NCI-H1048 (cell line): ENCODE results near the gene APBB1IP.
"Not testable (repeated sequence)": the region's sequence is repeated elsewhere in the genome, so short reads cannot be mapped to it uniquely, and the experiment has no call there.

Experiments
- DNase-seq: peaks from one replicate; lab custom pipeline; 2025; lab: John Stamatoyannopoulos, UW

Gene APBB1IP, protein sequence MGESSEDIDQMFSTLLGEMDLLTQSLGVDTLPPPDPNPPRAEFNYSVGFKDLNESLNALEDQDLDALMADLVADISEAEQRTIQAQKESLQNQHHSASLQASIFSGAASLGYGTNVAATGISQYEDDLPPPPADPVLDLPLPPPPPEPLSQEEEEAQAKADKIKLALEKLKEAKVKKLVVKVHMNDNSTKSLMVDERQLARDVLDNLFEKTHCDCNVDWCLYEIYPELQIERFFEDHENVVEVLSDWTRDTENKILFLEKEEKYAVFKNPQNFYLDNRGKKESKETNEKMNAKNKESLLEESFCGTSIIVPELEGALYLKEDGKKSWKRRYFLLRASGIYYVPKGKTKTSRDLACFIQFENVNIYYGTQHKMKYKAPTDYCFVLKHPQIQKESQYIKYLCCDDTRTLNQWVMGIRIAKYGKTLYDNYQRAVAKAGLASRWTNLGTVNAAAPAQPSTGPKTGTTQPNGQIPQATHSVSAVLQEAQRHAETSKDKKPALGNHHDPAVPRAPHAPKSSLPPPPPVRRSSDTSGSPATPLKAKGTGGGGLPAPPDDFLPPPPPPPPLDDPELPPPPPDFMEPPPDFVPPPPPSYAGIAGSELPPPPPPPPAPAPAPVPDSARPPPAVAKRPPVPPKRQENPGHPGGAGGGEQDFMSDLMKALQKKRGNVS

GRCh38 chr10:26437637-26438461, at the start of gene APBB1IP:
Gene APBB1IP (plus strand): TSS chr10:26438341. CDS start chr10:26492327, 53,986 bp downstream.
- no peak for DNase-seq

DNA sequence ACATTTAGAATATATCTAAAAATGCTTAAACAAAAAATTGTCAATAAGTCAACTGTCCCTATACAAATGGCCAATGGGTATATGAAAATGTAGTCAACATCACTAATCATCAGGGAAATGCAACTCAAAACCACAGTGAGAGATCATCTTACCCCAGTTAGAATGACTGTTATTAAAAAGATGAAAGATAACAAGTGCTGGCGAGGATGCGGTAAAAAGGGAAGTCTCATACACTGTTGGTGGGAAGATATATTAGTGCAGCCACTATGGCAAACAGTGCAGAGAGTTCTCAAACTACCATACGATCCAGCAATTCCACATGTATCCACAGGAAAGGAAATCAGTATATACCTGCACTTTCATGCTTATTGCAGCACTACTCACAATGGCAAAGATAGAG, 48.6 kb upstream of the APBB1IP start:
- DNase-seq, result no peak

GRCh38 chr10:26391701-26392695, 46.1 kb upstream of the APBB1IP start:
- DNase-seq, result no peak

GRCh38 chr10:26398353-26398752, 39.8 kb upstream of the APBB1IP start:
- not testable (repeated sequence) for DNase-seq

- DNase-seq, result no peak
Measured at GRCh38 chr10:26407406-26407969, 30.7 kb upstream of the APBB1IP start.

GRCh38 chr10:26408858-26409494, 29.2 kb upstream of the APBB1IP start:
- DNase-seq, result no peak

DNA sequence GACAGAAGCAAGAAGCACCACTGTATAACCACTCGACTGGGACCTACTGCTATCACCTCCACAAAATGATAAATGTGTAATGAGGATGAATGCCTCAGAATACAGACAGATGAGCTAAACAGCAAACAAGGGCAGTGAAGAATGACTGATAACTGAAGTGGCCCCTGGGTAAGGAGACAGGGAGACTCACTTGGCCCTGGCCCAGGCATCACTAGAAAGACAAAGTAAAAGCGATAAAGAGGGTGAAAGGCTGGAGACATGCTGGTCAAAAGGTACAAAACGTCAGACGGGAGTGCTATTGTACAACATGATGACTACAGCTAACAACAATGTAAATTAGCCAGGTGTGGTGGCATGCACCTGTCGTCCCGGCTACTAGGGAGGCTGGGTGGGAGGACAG, 27.8 kb upstream of the APBB1IP start:
- no peak for DNase-seq

- DNase-seq, result no peak
Measured at GRCh38 chr10:26412932-26413331, 25.2 kb upstream of the APBB1IP start.

GRCh38 chr10:26413375-26413774, 24.8 kb upstream of the APBB1IP start:
- DNase-seq, result no peak

DNA sequence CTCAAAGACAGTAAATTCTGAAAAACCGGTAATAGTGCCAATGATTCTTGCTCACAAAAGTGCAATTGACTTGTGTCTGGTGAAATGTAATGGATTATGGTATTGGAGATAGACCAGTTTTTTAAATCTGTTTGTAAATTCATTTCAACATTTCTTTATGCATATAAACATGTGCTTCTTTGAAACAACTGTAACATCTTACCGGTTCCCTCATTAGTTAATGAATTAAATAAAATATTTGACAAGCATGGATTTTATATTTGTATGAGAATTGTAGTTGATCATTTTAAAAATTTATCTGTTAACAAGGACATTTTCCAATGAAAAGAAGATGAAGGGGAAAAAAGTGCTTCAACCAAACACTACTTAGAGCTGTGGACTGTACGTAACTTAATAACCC, 21.0 kb upstream of the APBB1IP start:
- DNase-seq, result no peak

DNA sequence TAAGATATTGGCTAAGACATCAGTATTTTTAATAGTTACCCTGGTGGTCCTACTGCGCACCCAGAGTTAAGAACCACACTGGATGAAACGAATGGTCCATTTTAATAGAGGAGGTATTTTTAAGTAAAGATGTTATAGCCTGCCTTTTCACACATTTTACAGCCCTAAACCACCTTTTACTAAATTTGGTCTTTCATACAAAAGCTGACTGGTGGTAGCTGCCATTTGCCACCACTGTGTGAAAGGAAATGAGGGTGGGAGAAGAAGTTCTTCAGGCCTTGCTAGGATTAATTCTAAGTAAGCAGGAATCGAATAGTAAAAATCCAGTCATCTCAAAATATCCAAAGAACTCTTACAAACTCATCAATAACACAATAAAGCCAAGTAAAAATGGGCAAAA, 15.2 kb upstream of the APBB1IP start:
- DNase-seq, result no peak

- no peak for DNase-seq
Measured at GRCh38 chr10:26423722-26424121, 14.4 kb upstream of the APBB1IP start.

- DNase-seq, result no peak
Measured at GRCh38 chr10:26430641-26431163, 7.4 kb upstream of the APBB1IP start.

- DNase-seq, result no peak
Measured at GRCh38 chr10:26432938-26433337, 5.2 kb upstream of the APBB1IP start.

- no peak for DNase-seq
Measured at GRCh38 chr10:26435852-26436251, 2.3 kb upstream of the APBB1IP start.

- no peak for DNase-seq
Measured at GRCh38 chr10:26436848-26437247, 1.3 kb upstream of the APBB1IP start.

GRCh38 chr10:26438534-26439341, 597 bp downstream of the APBB1IP start:
- DNase-seq, result no peak

DNA sequence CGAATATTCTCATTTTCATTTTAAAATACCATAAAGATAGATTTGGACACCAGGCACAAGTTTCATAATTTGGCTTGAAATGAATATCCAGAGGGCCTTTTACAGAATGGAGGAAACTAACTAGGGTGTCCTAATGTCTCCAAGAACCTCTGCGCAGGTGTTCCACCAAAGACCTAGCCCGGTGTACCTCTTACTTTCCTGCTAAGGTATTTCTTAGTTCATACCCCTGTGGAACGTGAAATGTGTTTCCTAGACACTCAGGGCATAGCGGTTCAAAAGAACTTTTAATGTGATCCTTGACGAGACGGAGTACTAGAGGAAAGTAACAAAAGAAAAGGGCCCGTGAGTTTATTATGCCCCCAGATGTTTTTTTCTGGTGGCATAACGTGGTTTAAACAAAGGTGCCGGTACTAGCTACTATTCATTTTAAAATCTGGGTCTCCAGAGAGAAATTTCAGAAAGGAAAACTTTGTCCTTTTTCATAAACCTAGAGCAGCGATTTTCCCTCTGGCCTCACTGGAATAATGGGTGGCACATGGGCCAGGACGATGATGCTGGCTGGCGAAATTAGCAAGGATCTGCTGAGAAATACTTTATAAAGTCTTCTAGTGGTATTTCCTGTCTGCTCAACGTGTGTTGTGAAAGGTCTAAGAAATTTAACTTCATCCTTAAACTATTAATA, 1.4 kb downstream of the APBB1IP start:
- no peak for DNase-seq

DNA sequence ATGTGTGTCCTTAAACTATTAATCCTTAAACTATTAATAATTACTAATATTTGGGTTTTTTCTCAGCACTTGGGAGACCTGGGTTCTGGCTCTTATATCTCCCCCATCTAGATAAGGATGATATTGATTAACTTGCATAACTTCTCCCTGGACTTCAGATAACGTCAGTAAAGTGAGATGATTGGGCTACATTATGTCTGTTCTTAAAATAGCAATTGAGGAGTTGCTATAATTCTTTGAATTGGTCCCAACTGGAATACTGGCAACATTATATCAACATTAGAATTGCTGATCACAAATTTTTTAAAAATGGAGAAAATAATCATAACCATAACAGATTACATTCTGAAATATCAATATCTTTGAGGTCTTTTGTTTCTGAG, 1.9 kb downstream of the APBB1IP start:
- DNase-seq, result no peak
